ENCODE results near the gene NKIRAS2. TPM values are rescaled to one million over a fixed set of nuclear protein-coding genes. Genes with fewer than 3 reads are reported as not detected.
A peak's percentile ranks its signal among the peaks of the same experiment; 100 is the strongest.

NKIRAS2 gene
- total RNA-seq, 1 donor from 2014 or later, result 38.1 TPM

- DNase-seq (ENCODE audit: low read depth in 2 of 2), result no peak
Observed at GRCh38 chr17:42053731-42054500, 34.0 kb downstream of the NKIRAS2 start.

GRCh38 chr17:42055027-42055426 lies 35.1 kb downstream of the NKIRAS2 start:
- no peak for DNase-seq (ENCODE audit: low read depth in 2 of 2)

- DNase-seq (ENCODE audit: low read depth in 2 of 2), result no peak
Observed at GRCh38 chr17:42055496-42055895, 35.6 kb downstream of the NKIRAS2 start.

GRCh38 chr17:42056635-42057034 lies 36.7 kb downstream of the NKIRAS2 start:
- DNase-seq (ENCODE audit: low read depth in 2 of 2), result no peak

- DNase-seq (ENCODE audit: low read depth in 2 of 2), result no peak
Observed at GRCh38 chr17:42058063-42058462, 38.2 kb downstream of the NKIRAS2 start.

- DNase-seq (ENCODE audit: low read depth in 2 of 2), result no peak
Observed at GRCh38 chr17:42059815-42060214, 39.9 kb downstream of the NKIRAS2 start.

GRCh38 chr17:42060231-42060630 lies 40.3 kb downstream of the NKIRAS2 start:
- no peak for DNase-seq (ENCODE audit: low read depth in 2 of 2)

GRCh38 chr17:42061646-42062487 lies 42.0 kb downstream of the NKIRAS2 start:
- no peak for DNase-seq (ENCODE audit: low read depth in 2 of 2)

- DNase-seq (ENCODE audit: low read depth in 2 of 2), result no peak
Observed at GRCh38 chr17:42062681-42063080, 42.8 kb downstream of the NKIRAS2 start.

GRCh38 chr17:42065201-42065600 lies 45.3 kb downstream of the NKIRAS2 start:
- no peak for DNase-seq (ENCODE audit: low read depth in 2 of 2)

- DNase-seq (ENCODE audit: low read depth in 2 of 2), result peak; percentile 50 to 61
Observed at GRCh38 chr17:42067371-42068091, 47.6 kb downstream of the NKIRAS2 start.

- no peak for DNase-seq (ENCODE audit: low read depth in 2 of 2)
Observed at GRCh38 chr17:42068979-42069378, 49.1 kb downstream of the NKIRAS2 start.

- DNase-seq (ENCODE audit: low read depth in 2 of 2), result no peak
Observed at GRCh38 chr17:42071810-42072209, 51.9 kb downstream of the NKIRAS2 start.

- DNase-seq (ENCODE audit: low read depth in 2 of 2), result peak in 1 of 2 donors; percentile 23
Observed at GRCh38 chr17:42072323-42073187, 52.7 kb downstream of the NKIRAS2 start.

Other genes starting within 250 kb of the NKIRAS2 start
- gene JUP, start 233.4 kb upstream of the NKIRAS2 start, total RNA-seq, result 216 and 333 TPM in 2 replicates
- 41.8 and 51.2 TPM in 2 replicates for gene P3H4, start 208.1 kb upstream of the NKIRAS2 start, total RNA-seq
- gene FKBP10, start 207.1 kb upstream of the NKIRAS2 start, total RNA-seq, result 95.7 and 106 TPM in 2 replicates
- 64.7 and 74.5 TPM in 2 replicates for gene NT5C3B, start 183.9 kb upstream of the NKIRAS2 start, total RNA-seq
- not detected in 2 replicates for gene KLHL10, start 182.3 kb upstream of the NKIRAS2 start, total RNA-seq
- gene KLHL11, start 154.7 kb upstream of the NKIRAS2 start, total RNA-seq, result 18.1 and 26.6 TPM in 2 replicates
- gene ACLY, start 101.1 kb upstream of the NKIRAS2 start, total RNA-seq, result 167 and 203 TPM in 2 replicates
- under 0.01 TPM in 2 replicates for gene ODAD4, start 89.5 kb upstream of the NKIRAS2 start, total RNA-seq
- gene CNP, start 53.3 kb upstream of the NKIRAS2 start, total RNA-seq, result 38.8 and 45.6 TPM in 2 replicates
- 56.0 and 60.1 TPM in 2 replicates for gene DNAJC7, start 2.7 kb upstream of the NKIRAS2 start, total RNA-seq
- gene C17orf113, start 30.5 kb downstream of the NKIRAS2 start, total RNA-seq, result 0.20 and 0.22 TPM in 2 replicates
- gene ZNF385C, start 78.4 kb downstream of the NKIRAS2 start, total RNA-seq, result not detected in 2 replicates
- gene DHX58, start 92.6 kb downstream of the NKIRAS2 start, total RNA-seq, result 2.0 and 3.3 TPM in 2 replicates
- 3.3 and 6.7 TPM in 2 replicates for gene KAT2A, start 101.3 kb downstream of the NKIRAS2 start, total RNA-seq
- not detected in 2 replicates for gene HSPB9, start 102.7 kb downstream of the NKIRAS2 start, total RNA-seq
- 71.7 and 72.8 TPM in 2 replicates for gene RAB5C, start 134.9 kb downstream of the NKIRAS2 start, total RNA-seq
- under 0.01 TPM in 2 replicates for gene KCNH4, start 161.1 kb downstream of the NKIRAS2 start, total RNA-seq
- not detected in 2 replicates for gene HCRT, start 165.4 kb downstream of the NKIRAS2 start, total RNA-seq
- 11.3 and 22.8 TPM in 2 replicates for gene GHDC, start 174.4 kb downstream of the NKIRAS2 start, total RNA-seq

Data from lung microvascular endothelial cell (primary cell).